Activated CD4-positive, alpha-beta T cell treated with anti-CD3 and anti-CD28 coated beads, Interleukin-2, amount 50 U/mL, for 16 hours (primary cell): Measurements from ENCODE around the gene VPS52.
"Not testable (repeated sequence)": the region's sequence is repeated elsewhere in the genome, so short reads cannot be mapped to it uniquely, and the experiment has no call there.

Experiments used
- DNase-seq: peaks from one replicate; pipeline ENCODE4 v3.0.0-alpha.2; 2020

Gene VPS52

DNA sequence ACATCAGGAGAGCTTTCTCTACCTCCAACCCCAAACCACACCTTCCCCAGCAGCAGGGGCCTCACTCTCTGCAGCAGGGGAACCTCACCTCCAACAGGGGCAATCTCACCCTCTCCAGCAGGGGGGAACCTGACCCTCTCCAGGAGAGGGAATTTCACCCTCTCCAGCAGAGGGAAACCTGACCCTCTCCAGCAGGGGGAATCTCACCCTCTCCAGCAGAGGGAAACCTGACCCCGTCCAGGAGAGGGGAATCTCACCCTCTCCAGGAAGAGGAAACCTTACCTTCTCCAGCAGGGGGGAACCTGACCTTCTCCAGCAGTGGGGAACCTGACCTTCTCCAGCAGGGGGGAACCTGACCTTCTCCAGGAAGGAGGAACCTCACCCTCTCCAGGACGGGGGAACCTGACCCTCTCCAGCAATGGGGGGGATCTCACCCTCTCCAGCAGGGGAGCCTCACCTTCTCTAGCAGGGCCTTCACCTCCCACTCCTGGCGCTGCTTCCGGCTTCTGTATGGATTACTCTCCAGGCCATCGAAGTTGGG is 8.4 kb upstream of the VPS52 start:
- no peak for DNase-seq

DNA sequence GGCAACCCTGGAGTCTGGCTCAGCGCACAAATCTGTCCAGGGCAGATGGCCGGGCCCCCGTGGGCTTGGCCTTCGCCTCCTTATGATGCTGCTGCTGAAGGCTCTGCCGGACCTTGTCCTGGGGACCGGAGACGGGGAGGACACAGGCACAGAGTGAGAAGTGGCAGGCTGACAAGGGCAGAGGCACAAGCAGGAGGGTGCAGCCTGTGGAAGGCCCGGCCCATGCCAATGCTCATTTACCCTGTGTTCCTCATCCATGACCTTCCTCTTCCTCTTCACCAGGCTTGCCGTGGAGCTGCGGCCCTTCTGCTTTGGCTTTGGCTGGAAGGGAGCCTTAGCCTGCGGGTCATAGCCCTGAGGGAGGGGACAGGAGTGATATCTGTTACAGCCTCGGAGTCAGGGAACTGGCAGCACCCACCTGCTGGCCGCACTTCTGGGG is 7.6 kb upstream of the VPS52 start:
- no peak for DNase-seq

DNA sequence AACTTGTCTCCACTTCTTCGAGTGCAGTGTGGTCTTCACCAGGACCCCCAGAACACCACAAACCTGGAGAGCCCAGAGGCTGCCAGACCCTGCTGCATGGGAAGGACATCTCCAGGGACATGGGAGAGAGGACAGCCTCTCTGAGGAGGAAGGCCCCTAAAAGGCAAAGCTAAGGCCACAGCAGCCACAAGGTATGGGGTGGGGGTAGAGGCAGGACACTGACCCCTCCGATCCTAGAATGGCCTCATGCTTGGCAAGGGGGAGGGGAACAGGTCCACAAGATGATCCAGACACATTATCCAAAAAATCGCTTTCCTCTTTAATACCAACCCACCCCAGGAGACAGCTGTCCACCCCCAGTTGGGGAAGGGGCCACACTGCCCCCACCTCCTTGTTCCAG is 7.1 kb upstream of the VPS52 start:
- DNase-seq = no peak

DNA sequence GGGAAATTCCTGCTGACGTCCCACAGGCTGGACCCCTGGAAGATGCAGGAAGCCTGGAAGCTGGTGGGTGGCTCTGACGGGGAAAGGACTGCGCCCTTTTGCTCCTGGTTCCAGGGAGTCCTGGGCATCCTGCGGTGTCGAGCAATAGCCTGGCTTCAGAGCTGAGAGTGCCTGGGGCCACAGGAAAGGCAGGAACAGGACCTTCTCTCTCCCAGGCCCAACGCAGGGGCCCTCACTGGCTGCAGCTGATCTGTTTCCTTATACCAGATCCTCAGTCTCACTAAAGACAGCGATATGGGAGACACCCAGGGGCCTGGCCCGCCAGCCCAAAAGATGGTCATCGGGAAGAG is 6.7 kb upstream of the VPS52 start:
- DNase-seq = no peak

- DNase-seq = no peak
These were observed 6.2 kb upstream of the VPS52 start for GRCh38 chr6:33277663-33278391.

DNA sequence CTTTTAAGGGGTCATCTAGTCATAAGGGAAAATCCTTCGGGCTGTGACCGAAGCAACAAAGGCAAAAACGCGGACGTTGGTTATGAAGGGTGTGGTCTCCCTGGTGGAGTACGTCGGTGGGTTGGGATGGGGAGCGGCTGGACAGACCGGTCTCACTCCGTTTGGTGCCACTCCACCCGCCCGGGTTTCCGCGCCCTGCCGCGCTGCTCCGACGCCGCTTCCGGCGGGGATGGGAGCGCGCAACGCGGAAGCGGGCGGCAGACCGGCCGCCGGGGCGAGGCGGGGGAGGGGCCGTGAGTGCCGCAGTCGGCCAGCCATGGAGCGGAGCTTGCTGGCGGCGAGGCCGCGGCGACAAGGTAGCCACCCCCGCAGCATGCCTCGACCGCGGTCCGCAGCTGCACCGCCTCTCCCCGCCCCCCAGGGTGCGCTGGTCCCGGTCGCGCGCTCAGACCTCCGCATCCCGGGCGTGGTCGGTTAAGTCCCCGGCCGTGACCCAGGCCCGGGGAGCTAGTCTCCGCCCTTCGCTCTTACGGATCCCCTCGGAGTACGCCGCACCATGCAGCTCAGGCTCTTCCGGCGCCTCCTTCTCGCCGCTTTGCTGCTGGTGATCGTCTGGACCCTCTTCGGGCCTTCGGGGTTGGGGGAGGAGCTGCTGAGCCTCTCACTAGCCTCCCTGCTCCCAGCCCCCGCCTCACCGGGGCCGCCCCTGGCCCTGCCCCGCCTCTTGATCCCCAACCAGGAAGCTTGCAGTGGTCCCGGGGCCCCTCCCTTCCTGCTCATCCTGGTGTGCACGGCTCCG is 5.4 kb upstream of the VPS52 start, which contains the start of gene B3GALT4:
Gene B3GALT4, plus strand, starts transcription at position 260 of the 799 bp plus-strand sequence. Its CDS starts 297 bp downstream, at position 557.
- DNase-seq = peak; percentile 87

DNA sequence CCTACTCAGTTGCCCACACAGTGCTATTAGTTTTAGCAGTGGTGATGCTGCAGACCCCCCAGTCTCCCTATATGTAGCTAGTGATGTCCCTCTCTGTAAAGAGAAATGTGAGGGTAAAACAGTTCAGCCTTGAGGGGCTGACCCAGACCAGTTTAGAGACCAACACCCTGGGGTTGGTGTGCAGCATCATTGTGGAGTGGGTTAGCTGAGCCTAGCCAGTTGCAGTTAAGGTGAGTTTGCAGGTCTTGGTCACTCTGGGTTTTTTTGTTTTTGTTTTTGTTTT is 4.8 kb upstream of the VPS52 start:
- DNase-seq = no peak

DNA sequence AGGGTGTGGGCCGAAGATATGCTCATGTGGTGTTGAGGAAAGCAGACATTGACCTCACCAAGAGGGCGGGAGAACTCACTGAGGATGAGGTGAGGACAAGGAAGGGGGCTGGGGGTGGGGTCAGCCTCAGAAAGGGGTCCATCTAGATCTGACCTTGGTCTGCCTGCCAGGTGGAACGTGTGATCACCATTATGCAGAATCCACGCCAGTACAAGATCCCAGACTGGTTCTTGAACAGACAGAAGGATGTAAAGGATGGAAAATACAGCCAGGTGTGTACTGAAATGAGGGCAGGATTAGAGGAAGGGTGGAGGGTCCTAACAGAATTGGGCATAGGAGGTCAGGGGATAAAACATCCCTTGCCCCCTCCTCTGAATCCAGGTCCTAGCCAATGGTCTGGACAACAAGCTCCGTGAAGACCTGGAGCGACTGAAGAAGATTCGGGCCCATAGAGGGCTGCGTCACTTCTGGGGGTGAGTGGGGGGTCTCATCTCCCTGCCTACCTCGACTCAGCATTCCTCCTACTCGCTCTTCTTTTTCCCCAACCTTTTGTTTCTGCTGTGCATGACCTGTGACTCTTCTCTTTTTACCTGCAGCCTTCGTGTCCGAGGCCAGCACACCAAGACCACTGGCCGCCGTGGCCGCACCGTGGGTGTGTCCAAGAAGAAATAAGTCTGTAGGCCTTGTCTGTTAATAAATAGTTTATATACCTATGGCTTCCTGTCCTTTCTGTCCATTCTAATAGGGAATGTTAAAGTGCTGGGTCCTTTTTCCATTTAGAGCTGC is 4.3 kb upstream of the VPS52 start:
- not testable (repeated sequence) for DNase-seq

DNA sequence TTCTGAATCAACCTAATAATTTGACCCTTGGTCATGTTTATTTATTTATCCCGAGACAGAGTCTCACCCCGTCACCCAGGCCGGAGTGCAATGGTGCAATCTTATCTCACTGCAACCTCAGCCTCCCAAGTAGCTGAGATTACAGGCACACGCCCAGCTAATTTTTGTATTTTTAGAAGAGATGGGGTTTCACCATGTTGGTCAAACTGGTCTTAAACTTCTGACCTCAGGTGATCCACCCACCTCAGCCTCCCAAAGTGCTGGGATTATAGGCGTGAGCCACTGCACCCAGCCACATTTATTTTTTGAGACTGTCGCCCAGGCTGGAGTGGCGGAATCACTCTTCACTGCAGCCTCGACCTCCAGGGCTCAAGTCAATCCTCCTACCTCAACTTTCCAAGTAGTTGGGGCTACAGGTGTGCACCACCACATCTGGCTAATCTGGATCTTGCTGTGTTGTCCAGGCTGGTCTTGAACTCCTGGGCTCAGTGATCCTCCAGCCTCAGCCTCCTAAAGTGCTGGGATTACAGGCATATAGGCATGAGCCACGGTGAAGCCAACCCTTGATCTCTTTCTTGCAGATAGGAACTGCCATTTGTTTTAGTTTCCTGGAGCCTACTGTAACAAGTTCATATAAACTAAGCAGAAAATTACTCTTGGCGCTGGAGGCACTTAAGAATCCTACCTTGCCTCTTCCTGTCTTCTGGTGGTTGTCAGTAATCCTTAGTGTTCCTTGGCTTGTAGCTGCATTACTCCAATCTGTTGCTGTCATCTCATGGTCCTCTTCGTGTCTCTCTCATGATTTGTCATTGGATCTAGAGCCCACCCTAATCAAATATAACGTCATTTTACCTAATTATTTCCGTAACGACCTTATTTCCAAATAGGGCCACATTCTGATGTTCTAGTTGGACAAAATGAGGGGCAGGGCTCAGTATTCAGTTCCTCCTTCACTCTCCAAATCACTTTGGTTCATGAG is 2.5 kb upstream of the VPS52 start:
- no peak for DNase-seq

- DNase-seq = no peak
These were observed 1.6 kb upstream of the VPS52 start for GRCh38 chr6:33273129-33273923.

GRCh38 chr6:33272275-33273128 is 826 bp upstream of the VPS52 start:
- DNase-seq = no peak

GRCh38 chr6:33271117-33271467 is 584 bp downstream of the VPS52 start:
- no peak for DNase-seq

- no peak for DNase-seq
These were observed 7.7 kb downstream of the VPS52 start for GRCh38 chr6:33264015-33264414.

DNA sequence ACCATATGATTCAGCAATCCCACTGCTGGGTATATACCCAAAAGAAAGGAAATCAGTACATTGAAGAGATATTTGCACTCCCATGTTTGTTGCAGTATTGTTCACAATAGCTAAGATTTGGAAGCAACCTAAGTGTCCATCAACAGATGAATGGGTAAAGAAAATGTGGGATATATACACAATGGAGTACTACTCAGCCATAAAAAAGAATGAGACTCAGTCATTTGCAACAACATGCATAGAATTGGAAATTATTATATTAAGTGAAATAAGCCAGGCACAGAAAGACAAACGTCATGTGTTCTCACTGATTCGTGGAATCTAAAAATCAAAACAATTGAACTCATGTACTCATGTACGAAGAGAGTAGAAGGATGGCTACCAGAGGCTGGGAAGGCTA is 9.2 kb downstream of the VPS52 start:
- not testable (repeated sequence) for DNase-seq

GRCh38 chr6:33259032-33259431 is 12.6 kb downstream of the VPS52 start:
- no peak for DNase-seq

DNA sequence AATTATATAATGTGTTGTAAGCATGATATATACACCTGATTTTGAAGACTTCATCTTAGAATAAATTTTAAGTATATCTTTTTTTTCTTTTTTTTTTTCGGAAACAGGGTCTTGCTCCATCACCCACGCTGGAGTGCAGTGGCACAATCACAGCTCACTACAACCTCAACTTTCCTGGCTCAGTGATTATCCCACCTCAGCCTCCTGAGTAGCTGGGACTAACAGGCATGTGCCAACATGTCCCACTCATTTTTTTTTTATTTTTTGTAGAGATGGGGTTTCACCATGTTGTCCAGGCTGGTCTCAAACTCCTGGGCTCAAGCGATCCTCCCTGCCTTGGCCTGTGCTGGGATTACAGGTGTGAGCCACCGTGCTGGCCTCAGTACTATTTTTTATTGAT is 17.1 kb downstream of the VPS52 start:
- no peak for DNase-seq

- DNase-seq = no peak
These were observed 18.9 kb downstream of the VPS52 start for GRCh38 chr6:33252759-33253158.

DNA sequence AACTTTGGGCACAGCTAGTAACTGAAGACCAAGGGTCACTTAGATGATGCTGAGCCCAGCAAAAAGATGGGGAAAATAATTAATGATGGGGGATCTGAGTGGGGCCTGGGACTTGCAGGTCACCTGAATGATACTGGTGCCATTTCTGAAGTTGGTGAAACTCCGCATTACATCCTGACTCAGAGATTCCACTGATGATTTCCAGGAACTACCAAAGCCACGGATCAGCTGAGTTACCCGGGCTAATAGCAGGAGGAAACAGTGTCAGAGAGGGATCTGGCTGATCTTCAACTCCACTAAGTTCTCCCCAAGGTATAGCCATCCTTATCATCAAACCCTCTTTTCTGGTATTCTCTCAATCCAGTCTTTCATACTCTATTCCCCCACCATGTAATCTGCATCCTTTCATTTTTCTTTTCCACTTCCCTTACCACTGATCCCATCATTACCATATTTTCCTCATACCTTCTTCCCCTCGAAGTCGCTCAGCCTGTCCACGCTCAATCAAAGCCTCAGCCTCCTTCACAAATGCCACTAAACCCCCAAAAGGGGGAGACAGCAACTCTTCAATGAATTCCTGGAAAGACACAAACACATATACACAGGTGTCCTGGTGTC is 20.2 kb downstream of the VPS52 start:
- peak; percentile 9 for DNase-seq

- DNase-seq = no peak
These were observed 20.9 kb downstream of the VPS52 start for GRCh38 chr6:33250731-33251130.
